Measurements from ENCODE around the gene C9orf50. TPM values are rescaled to one million over a fixed set of nuclear protein-coding genes. Genes with fewer than 3 reads are reported as not detected.

Gene C9orf50
- total and polyA plus RNA-seq, 2 donors (not counting 3 experiments of a cell fraction or from before 2014, with no cell fraction given), result not detected

- peak overlapping the region; percentile 98 for H2AFZ ChIP-seq (ENCODE audit: low read depth, low read length)
- TF ChIP-seq POLR2AphosphoS5 (IDR thresholded peaks at IDR 0.05; ENCODE audit: insufficient read depth, low read depth, low read length), result no peak
- TF ChIP-seq EZH2 (IDR thresholded peaks at IDR 0.05; ENCODE audit: borderline replicate concordance, low read depth, low read length, severe bottlenecking), result no peak
- TF ChIP-seq MAX (IDR thresholded peaks at IDR 0.05; ENCODE audit: insufficient read depth, insufficient read length), result no peak
- no peak for TF ChIP-seq CTCF (IDR thresholded peaks at IDR 0.05; ENCODE audit: extremely low read depth in 1 of 2, insufficient read depth in 1 of 2, low read depth in 1 of 2, low read length in 2 of 2)
- no peak for TF ChIP-seq MYC (IDR thresholded peaks at IDR 0.05; ENCODE audit: low read depth, low read length)
- no peak for TF ChIP-seq JUN (IDR thresholded peaks at IDR 0.05; ENCODE audit: borderline replicate concordance, insufficient read depth, insufficient read length, low read depth)
- no peak for TF ChIP-seq GATA2 (IDR thresholded peaks at IDR 0.05; ENCODE audit: insufficient read depth, insufficient read length, low read depth, low read length)
- TF ChIP-seq POLR2A (IDR thresholded peaks at IDR 0.05; ENCODE audit: low read depth, low read length), result no peak
- TF ChIP-seq FOS (IDR thresholded peaks at IDR 0.05; ENCODE audit: borderline replicate concordance, insufficient read depth, low read length), result no peak
- H3K4me1 ChIP-seq (ENCODE audit: control insufficient read depth, extremely low read depth, insufficient read depth, low read length), result peaks cover 10% of the 10 kb centered on the region
- POLR2A ChIA-PET, result no interaction called here
- no peaks in the 10 kb centered on the region for H3K36me3 ChIP-seq (ENCODE audit: control insufficient read depth in 2 of 2, extremely low read depth in 1 of 2, insufficient read depth in 2 of 2, low read length in 2 of 2)
- no peaks in the 10 kb centered on the region for H3K27me3 ChIP-seq (ENCODE audit: control insufficient read depth in 2 of 2, insufficient read depth in 2 of 2, low read length in 2 of 2)
- no peaks in the 10 kb centered on the region for H4K20me1 ChIP-seq (replicated peaks; ENCODE audit: control insufficient read depth, extremely low read depth, insufficient read depth, low read length)
- peak; percentile 34 for DNase-seq (ENCODE audit: low read depth, low spot score)
- intact Hi-C loops (cut with micrococcal nuclease), result loop anchor here (5.0 kb wide), 1 partner anchor 45 kb away; no protein-coding TSS in a partner anchor
- FAIRE-seq, result no peak
- no peaks in the 10 kb centered on the region for H3K9me1 ChIP-seq (replicated peaks; ENCODE audit: control insufficient read depth, extremely low read depth, insufficient read depth, low read length)
- peak overlapping the region in 2 of 3 experiments; percentile 33 to 45 for H3K4me3 ChIP-seq (replicated peaks in 1 of 3; ENCODE audit: insufficient read depth in 1 of 3, low read depth in 1 of 3, low read length in 3 of 3)
- peak overlapping the region; percentile 62 for H3K4me2 ChIP-seq (ENCODE audit: insufficient read depth, low read length)
- peak overlapping the region; percentile 18 for H3K27ac ChIP-seq (ENCODE audit: insufficient read depth, low read depth, low read length)
- dilution Hi-C loops (cut with MboI; ENCODE audit: extremely low pct_ligation_motif_present, low sequenced_read_pairs), result no loop called here
- CTCF ChIA-PET, result interaction anchor here (1.1 to 2.0 kb wide), 5 partner anchors 27 to 459 kb away, joined by 3 to 8 read pairs (median 3); no protein-coding TSS in a partner anchor
- no peaks in the 10 kb centered on the region for H3K79me2 ChIP-seq (ENCODE audit: control insufficient read depth, insufficient read depth, low read length)
- peak overlapping the region; percentile 71 for H3K9ac ChIP-seq (replicated peaks; ENCODE audit: extremely low read depth, insufficient read depth, low read length)
- no TSS peak for BruUV-seq (replicated peaks)
- no peaks in the 10 kb centered on the region for H3K9me3 ChIP-seq (replicated peaks; ENCODE audit: control insufficient read depth, insufficient read depth, low read length)
Observed at GRCh38 chr9:129597355-129598088, 23.4 kb downstream of the C9orf50 start.
